Smooth muscle cell of the coronary artery (primary cell): ENCODE results near the gene RPRM. TPM values are rescaled to one million over a fixed set of nuclear protein-coding genes. Genes with fewer than 3 reads are reported as not detected.

Source experiments
- total RNA-seq: library from RNA; depleted of rRNA; stranded (reverse); fragments of >200 nt; gene quantifications from 2 replicates; pipeline ENCODE4 v1.2.3, GENCODE V29; 2014; ENCODE audit warnings: low replicate concordance

The RPRM gene
- total RNA-seq: not detected in 2 replicates

DNA sequence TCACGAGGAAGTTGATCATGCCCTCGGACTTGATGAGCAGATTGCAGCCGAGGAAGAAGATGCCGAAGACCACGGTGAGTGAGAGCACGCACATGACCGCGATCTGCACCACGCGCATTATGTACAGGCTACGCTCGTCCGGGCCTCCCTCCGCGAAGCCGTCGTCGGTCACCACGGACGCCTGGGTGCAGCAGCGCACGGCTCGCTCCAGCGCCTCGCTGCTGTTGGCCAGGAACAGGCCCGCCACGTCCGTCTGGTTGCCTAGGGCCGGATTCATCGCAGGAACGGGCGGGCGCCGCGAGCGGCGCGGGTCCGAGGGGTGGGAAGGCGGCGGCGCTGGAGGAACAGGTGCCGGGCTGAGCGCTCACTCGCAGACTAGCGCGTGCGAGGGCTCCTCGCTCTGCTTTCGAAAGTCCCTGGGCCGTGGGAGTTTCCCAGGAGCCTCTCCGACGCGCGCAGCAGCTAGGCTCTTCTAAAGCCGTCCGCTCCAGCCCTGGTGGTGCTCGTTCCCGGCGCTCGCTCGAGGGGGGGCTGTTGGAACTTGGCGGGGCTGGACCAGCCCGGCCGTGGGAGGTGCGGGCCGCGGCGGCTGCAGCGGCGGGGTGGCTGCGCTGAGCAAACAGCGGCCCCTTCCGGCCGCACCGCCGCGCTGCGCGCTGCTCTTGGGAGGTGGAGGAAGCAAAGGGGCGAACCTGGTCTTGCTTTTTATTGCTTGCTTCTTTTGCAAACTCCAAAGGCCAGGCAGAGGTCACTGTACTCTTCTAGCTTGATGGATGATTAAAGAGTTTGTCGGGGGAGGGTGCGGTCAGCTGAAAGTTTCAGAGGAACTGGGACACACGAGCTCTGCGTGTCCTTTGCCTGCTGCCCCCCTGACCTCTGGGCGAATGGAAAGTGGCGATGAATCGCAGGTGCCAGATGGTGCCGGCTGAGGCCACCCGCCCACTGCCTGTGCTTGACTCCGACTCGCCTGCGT is at the start of gene RPRM:
RPRM (minus strand) TSS at position 474 of the 973 bp plus-strand sequence; CDS start at position 277, 197 bp downstream.

